Hypothalamus (tissue), 51 donors: Measurements from ENCODE around the gene CDC37.
"Not testable (repeated sequence)": the region's sequence is repeated elsewhere in the genome, so short reads cannot be mapped to it uniquely, and the experiment has no call there.

ENCODE experiments used
- DNase-seq, 51 donors: peaks; one replicate each; lab custom pipeline; 2025; lab: John Stamatoyannopoulos, UW

Gene CDC37

DNA sequence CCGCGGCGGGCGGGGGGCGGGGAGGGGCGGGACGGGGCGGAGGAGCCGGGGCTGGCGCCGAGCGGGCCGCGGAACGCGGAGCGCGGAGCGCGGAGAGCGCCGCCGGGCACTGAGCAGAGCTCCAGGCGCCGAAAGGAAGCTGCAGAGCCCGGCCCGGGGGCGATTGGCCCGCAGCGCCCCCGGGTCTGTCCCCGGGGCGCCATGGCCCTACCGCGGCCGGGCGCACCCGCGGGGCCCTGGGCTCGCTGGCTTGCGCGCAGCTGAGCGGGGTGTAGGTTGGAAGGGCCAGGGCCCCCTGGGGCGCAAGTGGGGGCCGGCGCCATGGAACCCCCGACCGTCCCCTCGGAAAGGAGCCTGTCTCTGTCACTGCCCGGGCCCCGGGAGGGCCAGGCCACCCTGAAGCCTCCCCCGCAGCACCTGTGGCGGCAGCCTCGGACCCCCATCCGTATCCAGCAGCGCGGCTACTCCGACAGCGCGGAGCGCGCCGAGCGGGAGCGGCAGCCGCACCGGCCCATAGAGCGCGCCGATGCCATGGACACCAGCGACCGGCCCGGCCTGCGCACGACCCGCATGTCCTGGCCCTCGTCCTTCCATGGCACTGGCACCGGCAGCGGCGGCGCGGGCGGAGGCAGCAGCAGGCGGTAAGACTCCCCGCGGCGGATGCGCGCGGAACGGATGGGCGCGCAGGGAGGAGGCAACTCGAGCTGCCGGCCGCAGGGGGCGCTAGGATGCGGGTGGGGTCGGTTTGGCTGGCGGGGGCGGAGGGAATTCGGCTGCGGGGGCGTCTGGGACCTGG, 17.3 kb upstream of the CDC37 start, which contains the start of gene PDE4A:
PDE4A (plus strand) TSS at position 95 of the 796 bp plus-strand sequence; CDS start at position 322, 227 bp downstream.
- peak in 1 of 51 donors; percentile 15 for DNase-seq

DNA sequence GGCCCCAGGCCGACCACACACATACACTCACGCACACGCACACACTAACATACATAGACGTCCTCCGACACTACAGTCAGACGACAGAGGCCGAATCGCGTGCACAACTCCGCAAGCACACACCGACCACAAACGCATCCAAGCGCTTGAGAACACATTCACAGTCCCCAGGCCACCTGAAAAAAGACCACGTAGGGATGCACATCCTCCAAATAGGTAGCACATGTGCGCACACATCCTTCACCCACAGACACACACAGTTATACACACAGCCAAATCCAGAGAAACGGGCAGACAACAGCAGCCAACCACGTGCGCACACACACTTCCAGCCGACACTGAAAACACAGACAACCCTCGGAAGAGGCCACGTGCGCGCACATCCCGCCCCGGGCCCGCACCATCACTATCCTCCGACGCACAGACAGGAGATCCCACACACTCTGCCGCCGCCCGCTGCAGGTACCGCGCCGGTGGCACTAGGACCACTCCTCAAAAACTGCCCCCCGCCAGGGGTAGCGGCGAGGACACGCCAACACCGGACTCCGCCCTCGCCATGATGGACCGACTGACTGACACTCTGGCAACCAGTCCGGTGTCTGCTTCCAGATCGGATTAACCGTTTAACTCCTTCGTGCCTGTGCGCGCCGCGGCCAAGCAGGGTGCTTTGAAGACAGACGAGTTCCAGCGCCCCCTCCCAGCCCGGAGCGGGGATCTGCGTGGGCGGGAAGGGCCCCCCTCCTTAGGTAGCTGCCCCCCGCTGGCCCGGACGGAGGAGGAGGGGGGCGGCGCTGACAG, 16.5 kb upstream of the CDC37 start:
- peak in 15 of 51 donors; percentile 9 to 78 (median 29) for DNase-seq

DNA sequence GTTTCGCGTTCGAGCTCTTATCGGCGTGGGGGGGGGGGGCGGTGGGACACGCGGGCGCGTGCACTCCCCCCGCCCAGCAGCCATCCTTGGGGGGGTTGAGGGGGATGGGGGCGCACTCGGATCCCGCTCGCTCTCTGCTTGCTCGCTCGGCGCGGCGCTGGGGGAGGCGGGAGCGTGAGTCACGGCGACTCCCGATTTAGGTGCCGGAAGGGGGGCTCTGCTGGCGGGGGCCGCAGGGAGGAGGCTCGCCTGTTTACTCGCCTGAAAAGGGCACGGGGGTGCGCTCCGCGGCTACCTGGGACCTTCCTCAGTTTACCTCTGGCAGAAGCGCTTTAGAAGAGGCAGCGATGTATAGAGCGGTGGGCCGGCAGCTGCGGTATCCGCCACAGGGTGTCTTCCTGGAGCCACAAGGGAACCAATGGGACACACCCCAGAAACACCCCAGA, 15.9 kb upstream of the CDC37 start:
- peak in 6 of 51 donors; percentile 15 to 71 (median 39) for DNase-seq

DNA sequence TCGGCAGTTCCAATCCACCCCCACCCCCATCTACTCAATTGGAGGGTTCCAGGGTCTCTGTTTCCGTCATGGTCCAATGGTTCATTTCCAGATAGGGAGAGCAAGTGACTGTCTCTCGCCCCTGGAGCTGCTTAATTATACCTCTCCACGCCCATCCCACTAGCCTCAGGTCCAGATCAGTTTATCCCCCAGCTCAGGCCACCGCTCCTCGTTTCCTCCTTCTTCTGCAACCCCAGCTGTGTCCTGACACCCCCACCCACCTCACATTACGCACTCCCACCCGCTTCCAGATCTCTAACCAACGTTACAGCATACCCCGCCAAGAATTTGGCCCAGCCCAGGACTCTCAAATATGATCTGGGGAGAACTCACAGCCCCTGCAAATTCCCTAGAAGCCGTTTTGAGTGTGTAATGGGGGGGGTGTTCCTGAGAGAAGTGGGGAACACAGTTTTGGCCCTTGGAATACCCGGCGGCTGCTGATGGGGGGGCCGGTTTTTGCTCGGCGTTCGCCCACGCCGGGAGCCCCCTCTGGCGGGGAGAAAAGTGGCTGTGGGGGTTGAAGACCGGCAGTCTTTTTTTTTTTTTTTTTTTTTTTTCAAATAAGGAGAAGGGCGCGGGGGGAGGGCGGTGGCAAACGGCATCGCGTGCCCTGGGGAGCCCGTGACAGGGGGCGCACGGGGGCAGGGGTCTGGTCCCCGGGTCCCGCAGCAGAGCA, 15.3 kb upstream of the CDC37 start:
- DNase-seq: peak in 1 of 51 donors; percentile 36

DNA sequence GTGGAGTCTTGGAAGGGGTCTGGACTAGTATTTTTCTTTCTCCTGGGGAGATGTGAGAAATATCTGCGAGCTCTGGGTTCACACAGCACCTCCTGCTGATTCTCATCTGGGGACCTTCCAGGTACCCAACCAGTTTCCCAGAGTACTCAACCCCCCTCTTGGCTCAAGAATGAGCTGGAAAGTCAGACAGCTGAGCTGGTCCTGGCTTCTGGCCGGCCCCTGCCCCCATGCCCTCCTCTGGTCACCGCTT, 14.8 kb upstream of the CDC37 start:
- DNase-seq: peak in 1 of 51 donors; percentile 35

- DNase-seq: peak in 1 of 51 donors; percentile 15
Observed at GRCh38 chr19:10417541-10418234, 14.3 kb upstream of the CDC37 start.

DNA sequence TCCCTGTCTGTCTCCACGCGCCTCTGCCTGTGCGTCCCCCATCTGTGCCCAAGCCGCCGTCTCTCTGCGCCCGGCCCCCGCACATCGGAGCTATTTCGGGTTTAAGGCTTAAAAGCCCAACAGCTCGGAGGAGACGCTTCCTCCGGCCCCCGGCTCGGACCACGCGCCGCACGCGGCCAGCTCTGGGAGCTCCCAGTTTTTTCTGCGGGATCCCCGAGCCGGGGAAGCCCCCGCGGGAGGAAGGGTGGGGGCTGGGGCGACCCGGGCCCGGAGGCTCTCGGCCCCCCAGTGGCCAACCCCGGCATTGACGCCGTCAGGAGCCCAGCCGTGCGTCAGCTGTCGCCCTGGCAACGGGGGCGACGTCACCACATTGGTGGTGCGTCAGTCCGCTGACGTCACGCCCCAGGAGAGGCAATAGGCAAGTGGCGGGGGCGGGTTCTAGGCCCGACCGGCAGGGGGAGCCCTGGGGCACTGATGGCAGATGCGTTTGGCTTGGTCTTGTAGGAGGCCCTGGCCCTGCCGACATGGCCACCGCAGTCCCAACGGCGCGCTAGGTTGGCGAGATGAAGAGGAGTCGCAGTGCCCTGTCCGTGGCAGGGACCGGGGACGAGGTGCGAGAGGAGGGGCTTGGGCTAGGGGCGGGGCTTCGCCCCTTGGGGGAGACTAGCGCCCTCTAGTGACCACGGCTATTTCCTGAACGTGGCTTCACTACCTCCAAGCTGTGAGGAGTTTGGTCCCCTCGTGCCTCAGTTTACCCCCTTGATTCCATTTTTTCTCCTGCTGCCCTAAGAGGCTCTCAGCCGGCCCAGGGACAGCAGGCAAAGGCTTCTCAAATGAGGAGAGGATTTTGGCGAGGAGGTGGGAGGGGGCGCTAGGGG, 13.3 kb upstream of the CDC37 start:
- peak in 44 of 51 donors; percentile 11 to 82 (median 59) for DNase-seq

DNA sequence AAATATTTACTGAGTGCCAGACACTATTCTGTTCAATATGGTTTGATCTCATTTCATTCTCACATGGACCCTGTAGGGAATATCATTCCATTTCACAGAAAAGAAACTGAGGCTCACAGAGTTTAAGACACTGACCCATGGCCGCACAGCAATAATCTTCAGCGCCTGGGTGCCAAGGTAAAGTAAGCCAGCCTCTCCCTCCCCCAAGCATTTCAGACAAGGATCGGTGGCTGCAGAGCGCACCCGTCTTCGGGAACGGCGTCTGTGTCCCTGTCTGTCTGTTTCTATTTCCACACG, 12.7 kb upstream of the CDC37 start:
- DNase-seq: no peak

DNA sequence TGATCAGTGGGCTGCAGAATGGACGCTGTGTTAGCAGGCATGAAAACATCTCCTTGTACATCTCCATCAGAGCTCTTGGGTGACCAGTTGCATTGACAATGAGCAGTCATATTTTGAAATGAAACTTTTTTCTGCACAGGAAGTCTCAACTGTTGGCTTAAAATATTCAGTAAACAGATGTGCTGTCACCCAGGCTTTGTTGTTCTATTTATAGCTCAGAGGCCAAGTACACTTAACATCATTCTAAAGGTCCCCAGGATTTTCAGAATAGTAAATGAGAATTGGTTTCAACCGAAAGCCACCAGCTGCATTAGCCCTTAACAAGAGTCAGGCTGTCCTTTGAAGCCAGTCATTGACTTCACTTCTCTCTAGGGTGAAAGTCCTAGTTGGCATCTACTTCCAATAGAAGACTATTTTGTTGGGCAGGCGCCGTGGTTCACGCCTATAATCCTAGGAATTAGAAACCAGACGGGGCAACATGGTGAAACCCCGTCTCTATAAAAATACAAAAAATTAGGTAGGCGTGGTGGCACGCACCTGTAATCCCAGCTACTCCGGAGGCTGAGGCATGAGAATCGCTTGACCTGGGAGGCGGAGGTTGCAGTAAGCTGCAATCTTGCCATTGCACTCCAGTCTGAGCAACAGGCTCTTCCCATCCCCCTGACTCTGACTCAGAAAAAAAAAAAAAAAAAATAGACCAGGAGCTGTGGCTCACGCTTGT, 9.1 kb upstream of the CDC37 start:
- DNase-seq: no peak

DNA sequence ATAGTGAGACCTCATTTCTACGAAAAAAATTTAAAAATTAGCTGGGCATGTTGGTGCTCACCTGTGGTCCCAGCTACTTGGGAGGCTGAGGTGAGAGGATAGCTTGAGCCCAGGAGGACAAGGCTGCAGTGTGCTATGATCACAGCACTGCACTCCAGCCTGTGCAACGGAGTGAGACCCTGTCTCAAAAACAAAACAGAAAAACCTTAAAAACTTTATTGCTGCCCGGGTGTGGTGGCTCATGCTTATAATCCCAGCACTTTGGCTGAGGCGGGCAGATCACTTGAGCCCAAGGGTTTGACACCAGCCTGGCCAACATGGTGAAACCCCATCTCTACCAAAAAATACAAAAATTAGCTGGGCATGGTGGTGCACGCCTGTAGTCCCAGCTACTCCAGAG, 7.9 kb upstream of the CDC37 start:
- DNase-seq: not testable (repeated sequence)

- peak in 23 of 51 donors; percentile 4 to 51 (median 26) for DNase-seq
Observed at GRCh38 chr19:10408511-10409283, 5.4 kb upstream of the CDC37 start.

DNA sequence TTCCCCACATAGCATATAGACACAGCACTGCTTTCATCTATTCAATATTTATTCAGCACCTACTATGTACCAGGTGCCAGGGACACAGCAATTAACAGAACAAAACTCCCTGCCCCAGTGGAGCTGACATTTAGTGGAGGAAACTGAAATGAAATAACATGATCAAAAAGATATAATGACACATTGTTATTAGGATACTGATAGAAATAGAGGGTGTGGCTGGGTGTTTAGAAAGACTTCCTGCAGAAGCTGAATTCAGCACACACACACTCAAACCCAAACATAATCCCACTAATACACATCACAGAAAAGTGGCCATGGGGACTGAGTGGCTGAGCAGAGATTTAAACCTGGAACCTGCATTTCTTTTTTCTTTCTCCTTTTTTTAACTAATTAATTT, 3.8 kb upstream of the CDC37 start:
- DNase-seq: no peak

DNA sequence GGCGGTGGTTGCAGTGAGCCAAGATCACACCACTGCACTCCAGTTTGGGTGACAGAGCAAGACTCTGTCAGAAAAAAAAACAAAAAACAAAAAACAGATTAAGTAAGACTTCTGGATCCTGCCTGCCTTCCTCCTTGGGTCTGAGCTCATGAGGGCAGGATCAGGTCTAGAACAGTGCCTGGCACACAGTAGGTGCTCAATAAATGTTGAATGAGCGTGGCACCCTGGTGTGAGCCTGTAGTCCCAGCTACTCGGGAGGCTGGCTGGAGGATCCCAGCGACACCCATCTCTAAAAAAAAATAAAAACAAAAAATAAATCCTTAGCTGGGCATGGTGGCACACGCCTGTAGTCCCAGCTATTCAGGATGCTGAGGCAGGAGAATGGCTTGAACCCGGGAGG, 2.8 kb upstream of the CDC37 start:
- no peak for DNase-seq

GRCh38 chr19:10404888-10405820, 1.8 kb upstream of the CDC37 start:
- DNase-seq: peak in 1 of 51 donors; percentile 36

GRCh38 chr19:10402441-10403038, 802 bp downstream of the CDC37 start:
- DNase-seq: no peak

GRCh38 chr19:10399878-10400277, 3.5 kb downstream of the CDC37 start:
- peak in 1 of 51 donors; percentile 21 for DNase-seq

- DNase-seq: not testable (repeated sequence)
Observed at GRCh38 chr19:10399340-10399739, 4.0 kb downstream of the CDC37 start.
